Measurements from ENCODE around the gene PCSK4. TPM values are rescaled to one million over a fixed set of nuclear protein-coding genes. Genes with fewer than 3 reads are reported as not detected.

Gene PCSK4
- total RNA-seq, 2 donors from 2014 or later, result 8.4 to 9.4 TPM

- H3K36me3 Mint-ChIP-seq, result no peaks in the 10 kb centered on the region
- no peak overlapping the region for H3K27ac Mint-ChIP-seq
- no peak for DNase-seq (ENCODE audit: low spot score in 2 of 2)
- ATAC-seq, result no peak
- H3K9me3 Mint-ChIP-seq, result no peaks in the 10 kb centered on the region
Observed at GRCh38 chr19:1470055-1470304, 20.2 kb downstream of the PCSK4 start.

- Mint-ChIP-seq H3K9me3 (no peaks in the 10 kb centered on the region), H3K27ac (no peak overlapping the region), H3K36me3 (no peaks in the 10 kb centered on the region)
- ATAC-seq (peak in 1 of 2 donors; percentile 34), DNase-seq (ENCODE audit: low spot score in 2 of 2) (no peak)
Observed at GRCh38 chr19:1469255-1470054, 20.7 kb downstream of the PCSK4 start.

- H3K9me3 Mint-ChIP-seq, result no peaks in the 10 kb centered on the region
- H3K27ac Mint-ChIP-seq, result no peak overlapping the region
- DNase-seq (ENCODE audit: low spot score in 2 of 2), result peak in 1 of 2 donors; percentile 62
- ATAC-seq, result peak in 1 of 2 donors; percentile 36
- no peaks in the 10 kb centered on the region for H3K36me3 Mint-ChIP-seq
Observed at GRCh38 chr19:1468821-1469254, 21.3 kb downstream of the PCSK4 start.

- H3K27ac Mint-ChIP-seq, result no peak overlapping the region
- DNase-seq (ENCODE audit: low spot score in 2 of 2) (no peak), ATAC-seq (no peak)
- no peaks in the 10 kb centered on the region for H3K9me3 Mint-ChIP-seq
- no peaks in the 10 kb centered on the region for H3K36me3 Mint-ChIP-seq
Observed at GRCh38 chr19:1468274-1468820, 21.8 kb downstream of the PCSK4 start.

- no peaks in the 10 kb centered on the region for H3K36me3 Mint-ChIP-seq
- ATAC-seq (no peak), DNase-seq (ENCODE audit: low spot score in 2 of 2) (peak in 1 of 2 donors; percentile 14)
- no peak overlapping the region for H3K27ac Mint-ChIP-seq
- no peaks in the 10 kb centered on the region for H3K9me3 Mint-ChIP-seq
Observed at GRCh38 chr19:1467490-1468273, 22.5 kb downstream of the PCSK4 start.

- Mint-ChIP-seq H3K36me3 (no peaks in the 10 kb centered on the region), H3K27ac (no peak overlapping the region), H3K9me3 (no peaks in the 10 kb centered on the region)
- ATAC-seq (no peak), DNase-seq (ENCODE audit: low spot score in 2 of 2) (no peak)
Observed at GRCh38 chr19:1467215-1467489, 23.0 kb downstream of the PCSK4 start.

GRCh38 chr19:1466461-1467214, 23.5 kb downstream of the PCSK4 start:
- H3K27ac Mint-ChIP-seq, result no peak overlapping the region
- ATAC-seq (no peak), DNase-seq (ENCODE audit: low spot score in 2 of 2) (peak in 1 of 2 donors; percentile 21)
- no peaks in the 10 kb centered on the region for H3K9me3 Mint-ChIP-seq
- H3K36me3 Mint-ChIP-seq, result no peaks in the 10 kb centered on the region

- ATAC-seq (no peak), DNase-seq (ENCODE audit: low spot score in 2 of 2) (no peak)
- no peaks in the 10 kb centered on the region for H3K9me3 Mint-ChIP-seq
- no peaks in the 10 kb centered on the region for H3K36me3 Mint-ChIP-seq
- H3K27ac Mint-ChIP-seq, result no peak overlapping the region
Observed at GRCh38 chr19:1466018-1466460, 24.1 kb downstream of the PCSK4 start.

- Mint-ChIP-seq H3K36me3 (no peaks in the 10 kb centered on the region), H3K9me3 (no peaks in the 10 kb centered on the region), H3K27ac (no peak overlapping the region)
- DNase-seq (ENCODE audit: low spot score in 2 of 2), result no peak
- peak; percentile 31 to 39 for ATAC-seq
Observed at GRCh38 chr19:1465191-1466016, 24.7 kb downstream of the PCSK4 start.

GRCh38 chr19:1461862-1462261, 28.3 kb downstream of the PCSK4 start:
- ATAC-seq, result no peak
- Mint-ChIP-seq H3K36me3 (no peaks in the 10 kb centered on the region), H3K9me3 (no peaks in the 10 kb centered on the region), H3K27ac (no peak overlapping the region)
- no peak for DNase-seq (ENCODE audit: low spot score in 2 of 2)

- Mint-ChIP-seq H3K9me3 (no peaks in the 10 kb centered on the region), H3K27ac (no peak overlapping the region), H3K36me3 (no peaks in the 10 kb centered on the region)
- no peak for ATAC-seq
- DNase-seq (ENCODE audit: low spot score in 2 of 2), result no peak
Observed at GRCh38 chr19:1460033-1460995, 29.8 kb downstream of the PCSK4 start.

- H3K9me3 Mint-ChIP-seq, result no peaks in the 10 kb centered on the region
- no peaks in the 10 kb centered on the region for H3K36me3 Mint-ChIP-seq
- ATAC-seq (no peak), DNase-seq (ENCODE audit: low spot score in 2 of 2) (no peak)
- no peak overlapping the region for H3K27ac Mint-ChIP-seq
Observed at GRCh38 chr19:1459479-1459878, 30.7 kb downstream of the PCSK4 start.

GRCh38 chr19:1457892-1458291, 32.3 kb downstream of the PCSK4 start:
- Mint-ChIP-seq H3K27ac (no peak overlapping the region), H3K36me3 (no peaks in the 10 kb centered on the region), H3K9me3 (no peaks in the 10 kb centered on the region)
- ATAC-seq, result no peak
- no peak for DNase-seq (ENCODE audit: low spot score in 2 of 2)

- Mint-ChIP-seq H3K36me3 (no peaks in the 10 kb centered on the region), H3K9me3 (no peaks in the 10 kb centered on the region), H3K27ac (no peak overlapping the region)
- DNase-seq (ENCODE audit: low spot score in 2 of 2) (no peak), ATAC-seq (no peak)
Observed at GRCh38 chr19:1457031-1457739, 33.0 kb downstream of the PCSK4 start.

Measured in activated naive CD4-positive, alpha-beta T cell treated with anti-CD3 and anti-CD28 coated beads, Interleukin-2, amount 50 U/mL, for 72 hours (primary cell).